ENCODE data around the gene GSG1. TPM values are rescaled to one million over a fixed set of nuclear protein-coding genes. Genes with fewer than 3 reads are reported as not detected.

The GSG1 gene
- total RNA-seq, 1 experiment from 2014 or later: 0.22 TPM

- Histone ChIP-seq H2BK20ac (ENCODE audit: low read depth, low read length, poor library complexity, severe bottlenecking) (no peak overlapping the region), H2BK120ac (ENCODE audit: low read depth, low read length, poor library complexity, severe bottlenecking) (no peak overlapping the region), H3K56ac (ENCODE audit: insufficient read length, low read depth, low read length) (no peak overlapping the region), H4K91ac (ENCODE audit: insufficient read length, low read depth, low read length) (no peak overlapping the region), H2BK15ac (ENCODE audit: low read depth, low read length) (no peak overlapping the region), H3K79me2 (ENCODE audit: insufficient read depth, low read length) (no peaks in the 10 kb centered on the region), H2AK5ac (ENCODE audit: insufficient read length, low read length) (no peak overlapping the region), H3K79me1 (ENCODE audit: insufficient read depth, low read depth, low read length, poor library complexity, severe bottlenecking) (no peaks in the 10 kb centered on the region), H4K8ac (replicated peaks; ENCODE audit: insufficient read length, low read depth, low read length) (no peak overlapping the region), H4K20me1 (ENCODE audit: control insufficient read depth, insufficient read depth, insufficient read length) (no peaks in the 10 kb centered on the region), H3T11ph (ENCODE audit: low read length) (no peak overlapping the region), H3K23me2 (ENCODE audit: insufficient read length, low read depth, low read length, poor library complexity, severe bottlenecking) (no peaks in the 10 kb centered on the region), H2BK5ac (ENCODE audit: insufficient read length, low read length) (no peak overlapping the region), H3K9ac (ENCODE audit: extremely low read depth, insufficient read length, low read length) (no peak overlapping the region), H2AFZ (ENCODE audit: low read length) (no peak overlapping the region), H3K9me3 (ENCODE audit: control insufficient read depth, low read depth, low read length) (no peaks in the 10 kb centered on the region), H3K4me2 (ENCODE audit: insufficient read depth, insufficient read length, low read length) (no peak overlapping the region), H4K5ac (ENCODE audit: insufficient read length, low read depth, low read length) (no peak overlapping the region), H3K14ac (ENCODE audit: insufficient read depth, low read length) (no peak overlapping the region), H3K27ac (ENCODE audit: insufficient read length, low read depth, low read length) (no peak overlapping the region), H3K4ac (ENCODE audit: low read depth, low read length) (no peak overlapping the region), H3K27me3 (ENCODE audit: insufficient read depth, low read length) (no peaks in the 10 kb centered on the region), H3K18ac (ENCODE audit: insufficient read length, low read depth, low read length) (no peak overlapping the region), H3K4me1 (ENCODE audit: insufficient read depth, low read length) (no peaks in the 10 kb centered on the region), H3K23ac (ENCODE audit: insufficient read length, low read depth, low read length) (no peak overlapping the region), H2BK12ac (ENCODE audit: insufficient read length, low read depth, low read length) (no peak overlapping the region)
- TF ChIP-seq, protein P1, sequence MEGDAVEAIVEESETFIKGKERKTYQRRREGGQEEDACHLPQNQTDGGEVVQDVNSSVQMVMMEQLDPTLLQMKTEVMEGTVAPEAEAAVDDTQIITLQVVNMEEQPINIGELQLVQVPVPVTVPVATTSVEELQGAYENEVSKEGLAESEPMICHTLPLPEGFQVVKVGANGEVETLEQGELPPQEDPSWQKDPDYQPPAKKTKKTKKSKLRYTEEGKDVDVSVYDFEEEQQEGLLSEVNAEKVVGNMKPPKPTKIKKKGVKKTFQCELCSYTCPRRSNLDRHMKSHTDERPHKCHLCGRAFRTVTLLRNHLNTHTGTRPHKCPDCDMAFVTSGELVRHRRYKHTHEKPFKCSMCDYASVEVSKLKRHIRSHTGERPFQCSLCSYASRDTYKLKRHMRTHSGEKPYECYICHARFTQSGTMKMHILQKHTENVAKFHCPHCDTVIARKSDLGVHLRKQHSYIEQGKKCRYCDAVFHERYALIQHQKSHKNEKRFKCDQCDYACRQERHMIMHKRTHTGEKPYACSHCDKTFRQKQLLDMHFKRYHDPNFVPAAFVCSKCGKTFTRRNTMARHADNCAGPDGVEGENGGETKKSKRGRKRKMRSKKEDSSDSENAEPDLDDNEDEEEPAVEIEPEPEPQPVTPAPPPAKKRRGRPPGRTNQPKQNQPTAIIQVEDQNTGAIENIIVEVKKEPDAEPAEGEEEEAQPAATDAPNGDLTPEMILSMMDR (conservative IDR thresholded peaks at IDR 0.05): no peak
- Mint-ChIP-seq H3K9me3 (no peaks in the 10 kb centered on the region), H3K27me3 (ENCODE audit: low read depth) (no peaks in the 10 kb centered on the region; the same call in none of the 2 replicates), H3K36me3 (ENCODE audit: insufficient read depth in 1 of 3, low read depth in 3 of 3) (no peaks in the 10 kb centered on the region), H3K27ac (no peak overlapping the region), H3K4me3 (no peak overlapping the region), H3K4me1 (no peaks in the 10 kb centered on the region)
- no CpG with 5 or more reads among the region's 8 CpGs for WGBS (ENCODE audit: extremely low coverage, insufficient read length, low lambda C conversion rate)
- DNase-seq: no peak
Observed at GRCh38 chr12:13142747-13143146, 39.3 kb upstream of the GSG1 start.
